HG03066 (cell line): ENCODE data around the gene CPEB2.

Experiments used
- ATAC-seq: cut with Tn5 transposase; IDR thresholded peaks from one replicate; pipeline ENCODE4 v1.9.1; 2021; ENCODE audit warnings: low read depth; ENCODE audit not compliant: unreplicated experiment

Gene CPEB2

GRCh38 chr4:15001869-15002658, at the start of gene CPEB2:
CPEB2 (plus strand) TSS chr4:15002481; CDS start chr4:15002674, 193 bp downstream.
- peak; percentile 60 for ATAC-seq

GRCh38 chr4:14958436-14958835, 43.8 kb upstream of the CPEB2 start:
- ATAC-seq, result no peak

- no peak for ATAC-seq
These were observed 41.0 kb upstream of the CPEB2 start for GRCh38 chr4:14961292-14961691.

- ATAC-seq, result no peak
These were observed 37.2 kb upstream of the CPEB2 start for GRCh38 chr4:14965071-14965470.

GRCh38 chr4:14967982-14968381, 34.3 kb upstream of the CPEB2 start:
- no peak for ATAC-seq

- ATAC-seq, result no peak
These were observed 24.5 kb upstream of the CPEB2 start for GRCh38 chr4:14977830-14978229.

GRCh38 chr4:14984448-14984847, 17.8 kb upstream of the CPEB2 start:
- ATAC-seq, result no peak

DNA sequence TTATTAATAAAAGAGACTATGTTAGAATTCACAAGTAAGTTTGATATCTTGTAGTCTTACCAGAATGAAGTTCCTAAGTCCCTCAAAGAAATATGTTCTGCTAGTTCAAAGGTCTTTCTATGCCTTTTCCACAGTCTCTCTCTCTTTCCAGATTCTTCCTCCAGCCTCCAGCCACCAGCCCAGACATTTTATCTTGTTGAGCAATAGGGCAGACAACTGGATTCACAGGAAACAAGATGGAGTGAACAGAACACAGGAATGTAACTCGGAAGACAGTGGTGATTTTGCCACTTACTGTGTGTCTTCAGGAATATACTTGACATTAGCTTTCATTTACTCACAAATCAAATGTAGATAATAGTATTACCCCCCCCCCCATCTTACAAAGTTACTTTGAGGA, 17.1 kb upstream of the CPEB2 start:
- ATAC-seq, result no peak

DNA sequence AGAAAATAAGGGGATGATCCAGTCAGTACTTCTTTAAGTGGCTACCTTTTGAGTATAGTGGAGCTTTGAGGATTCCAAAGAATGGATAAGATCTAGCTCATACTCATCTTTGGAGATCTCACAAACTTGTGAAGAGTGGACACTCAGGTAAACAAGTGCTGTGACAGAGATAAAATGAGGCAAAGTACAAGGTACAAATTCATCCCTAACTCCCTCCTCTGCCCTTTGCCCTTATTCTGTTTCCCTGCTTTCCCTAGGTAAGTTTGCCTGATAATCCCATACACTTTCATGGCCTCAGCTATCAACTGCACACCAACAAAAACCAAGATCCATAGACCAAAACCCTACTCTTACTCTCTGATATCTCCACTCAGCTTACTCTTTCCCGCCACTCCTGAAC, 16.4 kb upstream of the CPEB2 start:
- ATAC-seq, result no peak

DNA sequence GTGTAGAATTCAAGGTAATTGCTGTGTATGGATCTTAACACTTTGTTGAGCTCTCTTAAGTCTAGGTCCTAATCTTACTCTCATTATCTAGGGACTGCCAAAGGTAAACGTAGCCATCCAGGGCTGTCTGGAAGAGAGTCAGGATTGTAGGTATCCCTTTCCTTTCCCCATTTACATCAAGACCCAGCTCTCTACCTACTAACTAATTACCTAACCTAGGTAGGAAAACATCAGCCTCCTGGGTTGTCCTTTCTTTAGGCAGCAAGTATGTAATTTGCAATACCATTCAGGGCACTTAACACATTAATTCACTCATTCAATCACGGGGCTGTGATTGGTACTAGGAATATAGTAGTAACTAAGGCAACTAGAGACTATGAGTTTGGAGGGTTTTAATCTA, 15.2 kb upstream of the CPEB2 start:
- no peak for ATAC-seq

DNA sequence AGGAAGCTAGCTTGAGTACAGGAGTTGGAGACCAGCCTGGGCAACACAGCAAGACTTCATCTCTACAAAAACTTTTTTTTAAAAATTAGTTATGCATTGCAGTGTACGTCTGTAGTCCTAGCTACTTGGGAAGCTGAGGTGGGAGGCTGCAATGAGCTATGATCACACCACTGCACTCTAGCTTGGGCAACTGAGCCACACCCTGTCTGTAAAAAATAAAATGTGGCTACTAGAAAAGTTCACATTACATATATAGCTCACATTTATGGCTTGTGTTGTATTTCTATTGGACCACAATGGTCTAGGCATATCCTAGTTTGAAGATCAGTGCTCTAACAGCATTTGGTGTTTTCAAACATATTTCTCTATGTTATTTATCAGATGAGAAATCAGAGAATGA, 11.8 kb upstream of the CPEB2 start:
- ATAC-seq, result no peak

- ATAC-seq, result no peak
These were observed 8.0 kb upstream of the CPEB2 start for GRCh38 chr4:14994242-14994641.

GRCh38 chr4:15001248-15001868, 923 bp upstream of the CPEB2 start:
- ATAC-seq, result peak; percentile 20

GRCh38 chr4:15002659-15003400, 549 bp downstream of the CPEB2 start:
- peak; percentile 24 for ATAC-seq

DNA sequence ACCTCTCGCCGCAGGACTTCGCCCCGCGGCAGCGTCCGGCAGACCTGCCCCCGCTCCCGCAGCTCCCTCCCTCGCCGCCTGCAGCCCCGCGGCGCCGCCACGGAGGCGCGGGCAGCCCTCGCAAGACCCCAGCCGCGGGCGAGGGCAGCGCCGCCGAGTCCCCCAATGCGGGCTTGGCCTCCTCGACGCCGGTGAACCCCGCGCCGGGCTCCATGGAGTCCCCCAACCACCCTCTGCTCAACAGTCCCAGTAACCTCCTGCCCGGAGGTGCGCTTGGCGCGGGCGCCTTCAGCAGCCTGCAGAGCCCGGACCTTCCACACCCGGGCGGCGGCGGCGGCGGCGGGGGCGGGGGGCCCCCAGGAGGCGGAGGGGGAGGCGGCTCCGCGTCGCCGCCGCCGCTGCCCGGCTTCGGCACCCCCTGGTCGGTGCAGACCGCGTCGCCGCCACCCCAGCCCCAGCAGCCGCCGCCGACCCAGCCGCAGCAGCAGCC, 1.2 kb downstream of the CPEB2 start:
- peak; percentile 4 for ATAC-seq

DNA sequence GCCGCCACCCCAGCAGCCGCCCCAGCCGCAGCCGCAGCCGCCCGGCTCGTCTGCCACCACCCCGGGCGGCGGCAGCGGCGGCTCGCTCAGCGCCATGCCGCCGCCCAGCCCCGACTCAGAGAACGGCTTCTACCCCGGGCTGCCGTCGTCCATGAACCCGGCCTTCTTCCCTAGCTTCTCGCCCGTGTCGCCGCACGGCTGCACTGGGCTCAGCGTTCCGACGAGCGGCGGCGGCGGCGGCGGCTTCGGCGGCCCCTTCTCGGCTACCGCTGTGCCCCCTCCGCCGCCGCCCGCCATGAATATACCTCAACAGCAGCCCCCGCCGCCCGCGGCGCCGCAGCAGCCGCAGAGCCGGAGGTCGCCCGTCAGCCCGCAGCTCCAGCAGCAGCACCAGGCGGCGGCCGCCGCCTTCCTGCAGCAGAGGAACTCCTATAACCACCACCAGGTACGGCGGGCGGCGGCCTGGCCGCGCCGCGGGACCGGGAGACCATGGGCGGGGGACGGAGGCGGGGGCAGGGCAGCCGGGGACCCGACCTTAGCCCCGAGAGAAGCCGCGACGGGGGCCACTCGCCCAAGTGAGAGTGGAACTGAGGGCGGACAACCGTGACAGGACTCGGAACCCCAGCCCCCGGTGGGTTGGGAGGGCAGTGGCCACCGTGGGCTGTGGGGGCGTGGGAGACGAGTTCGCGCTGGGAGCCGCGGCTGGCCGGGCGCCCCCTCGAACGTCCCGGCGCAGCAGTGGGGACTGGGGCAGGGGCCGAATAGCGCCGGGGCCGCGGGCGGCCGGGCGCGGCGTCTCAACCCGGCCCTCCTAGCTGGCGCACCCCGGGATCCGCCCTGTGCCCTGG, 1.8 kb downstream of the CPEB2 start:
- ATAC-seq, result no peak

GRCh38 chr4:15004739-15005301, 2.5 kb downstream of the CPEB2 start:
- ATAC-seq, result no peak

DNA sequence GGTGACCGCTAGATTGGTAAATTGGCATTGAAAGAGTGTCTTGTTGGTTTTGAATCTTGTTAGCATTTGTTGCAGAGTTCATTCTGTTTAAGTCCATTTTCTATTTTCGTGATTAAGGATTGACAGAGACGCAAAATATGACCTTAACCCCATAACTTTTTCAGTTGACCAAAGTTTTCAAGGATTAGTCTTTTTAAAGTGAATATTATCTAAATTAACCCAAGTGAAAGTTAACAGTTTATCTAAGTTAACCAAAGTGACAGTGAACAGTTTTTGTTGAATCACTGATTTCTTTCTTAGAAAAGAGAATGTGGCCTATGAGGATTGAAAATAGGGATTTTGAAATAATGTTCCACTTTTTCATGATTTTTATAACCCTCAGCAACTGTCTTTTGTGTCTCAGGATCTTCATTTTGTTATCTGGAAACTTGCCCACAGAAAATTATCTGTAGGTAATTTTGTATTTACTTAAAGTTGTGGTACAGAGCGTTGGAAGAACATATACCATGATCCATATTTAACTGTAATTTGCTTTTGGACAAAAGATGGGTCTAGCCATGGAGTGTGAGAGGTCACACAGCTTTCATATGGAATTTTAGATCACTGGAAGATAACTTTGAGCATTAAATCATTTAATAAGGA, 3.3 kb downstream of the CPEB2 start:
- no peak for ATAC-seq

- no peak for ATAC-seq
These were observed 4.2 kb downstream of the CPEB2 start for GRCh38 chr4:15006416-15007024.
